ENCODE results near the gene F8A1. TPM values are rescaled to one million over a fixed set of nuclear protein-coding genes. Genes with fewer than 3 reads are reported as not detected.
"Not testable (repeated sequence)": the region's sequence is repeated elsewhere in the genome, so short reads cannot be mapped to it uniquely, and the experiment has no call there.

F8A1 gene
- total RNA-seq = 10 to 100 TPM in 1 of 4 donors, 1 to 10 TPM in 2, under 1 TPM in 1; 0.28 to 16.7 (median 6.1) TPM

- DNase-seq; H3K36me3 ChIP-seq; intact Hi-C loops (cut with DNase I; ENCODE audit: low total_unique reads); H3K4me3 ChIP-seq; H3K9me3 ChIP-seq; H3K27ac ChIP-seq; H3K4me1 ChIP-seq; H3K27me3 ChIP-seq: not testable (repeated sequence)
Measured at GRCh38 chrX:154886069-154886788, at the start of gene F8A1. TSS of gene F8A1 (plus strand) at chrX:154886355. CDS start at chrX:154886375, 20 bp downstream.

- TF ChIP-seq CTCF (IDR thresholded peaks at IDR 0.05) (peak in 2 of 4 experiments; percentile 25 to 31), POLR2A (IDR thresholded peaks at IDR 0.05) (no peak)
- intact Hi-C loops (cut with DNase I; ENCODE audit: low total_unique reads) = no loop called here
- H3K27ac ChIP-seq = no peak overlapping the region
- H3K4me1 ChIP-seq = no peaks in the 10 kb centered on the region
- H3K4me3 ChIP-seq = no peak overlapping the region
- no peak for DNase-seq
- no peaks in the 10 kb centered on the region for H3K27me3 ChIP-seq
- no peaks in the 10 kb centered on the region for H3K9me3 ChIP-seq
- no peaks in the 10 kb centered on the region for H3K36me3 ChIP-seq
Measured at GRCh38 chrX:154840856-154841255, 45.3 kb upstream of the F8A1 start.

GRCh38 chrX:154850957-154851611 is 35.1 kb upstream of the F8A1 start:
- no peaks in the 10 kb centered on the region for H3K9me3 ChIP-seq
- no peaks in the 10 kb centered on the region for H3K4me1 ChIP-seq
- H3K27ac ChIP-seq = no peak overlapping the region
- H3K36me3 ChIP-seq = no peaks in the 10 kb centered on the region
- intact Hi-C loops (cut with DNase I; ENCODE audit: low total_unique reads) = no loop called here
- DNase-seq = no peak
- no peaks in the 10 kb centered on the region for H3K27me3 ChIP-seq
- no peak for TF ChIP-seq CTCF (IDR thresholded peaks at IDR 0.05)
- no peak for TF ChIP-seq POLR2A (IDR thresholded peaks at IDR 0.05)
- no peak overlapping the region for H3K4me3 ChIP-seq

GRCh38 chrX:154855256-154855655 is 30.9 kb upstream of the F8A1 start:
- H3K4me1 ChIP-seq = no peaks in the 10 kb centered on the region
- TF ChIP-seq CTCF (IDR thresholded peaks at IDR 0.05) = no peak
- no peak for TF ChIP-seq POLR2A (IDR thresholded peaks at IDR 0.05)
- intact Hi-C loops (cut with DNase I; ENCODE audit: low total_unique reads) = no loop called here
- H3K4me3 ChIP-seq = no peak overlapping the region
- H3K27me3 ChIP-seq = no peaks in the 10 kb centered on the region
- no peak overlapping the region for H3K27ac ChIP-seq
- no peaks in the 10 kb centered on the region for H3K9me3 ChIP-seq
- no peaks in the 10 kb centered on the region for H3K36me3 ChIP-seq
- DNase-seq = no peak

GRCh38 chrX:154868522-154868921 is 17.6 kb upstream of the F8A1 start:
- H3K4me1 ChIP-seq; DNase-seq; H3K27ac ChIP-seq; H3K4me3 ChIP-seq; H3K36me3 ChIP-seq; H3K27me3 ChIP-seq; intact Hi-C loops (cut with DNase I; ENCODE audit: low total_unique reads); H3K9me3 ChIP-seq: not testable (repeated sequence)

- H3K27ac ChIP-seq = no peak overlapping the region
- no peaks in the 10 kb centered on the region for H3K36me3 ChIP-seq
Measured at GRCh38 chrX:154873329-154873728, 12.8 kb upstream of the F8A1 start.

GRCh38 chrX:154884069-154884468 is 2.1 kb upstream of the F8A1 start:
- H3K9me3 ChIP-seq; H3K27ac ChIP-seq; intact Hi-C loops (cut with DNase I; ENCODE audit: low total_unique reads); DNase-seq; H3K4me3 ChIP-seq; H3K27me3 ChIP-seq; H3K36me3 ChIP-seq; H3K4me1 ChIP-seq: not testable (repeated sequence)

More at GRCh38 chrX:154873329-154873728, 12.8 kb upstream of the F8A1 start:
- Histone ChIP-seq H3K4me3 (no peak overlapping the region), H3K27me3 (no peaks in the 10 kb centered on the region), H3K4me1 (no peaks in the 10 kb centered on the region), H3K9me3 (no peaks in the 10 kb centered on the region)
- DNase-seq = no peak
- intact Hi-C loops (cut with DNase I; ENCODE audit: low total_unique reads) = no loop called here
- no peak for TF ChIP-seq CTCF (IDR thresholded peaks at IDR 0.05)

GRCh38 chrX:154885057-154885456 is 1.1 kb upstream of the F8A1 start:
- H3K4me1 ChIP-seq; intact Hi-C loops (cut with DNase I; ENCODE audit: low total_unique reads); H3K9me3 ChIP-seq; H3K36me3 ChIP-seq; H3K27ac ChIP-seq; H3K4me3 ChIP-seq; H3K27me3 ChIP-seq; DNase-seq: not testable (repeated sequence)

- H3K27ac ChIP-seq; H3K4me3 ChIP-seq; DNase-seq; H3K36me3 ChIP-seq; H3K9me3 ChIP-seq; intact Hi-C loops (cut with DNase I; ENCODE audit: low total_unique reads); H3K27me3 ChIP-seq; H3K4me1 ChIP-seq: not testable (repeated sequence)
Measured at GRCh38 chrX:154885549-154885948, 606 bp upstream of the F8A1 start.
